HepG2 (cell line): Measurements from ENCODE around the gene POLA2. TPM values are rescaled to one million over a fixed set of nuclear protein-coding genes. Genes with fewer than 3 reads are reported as not detected.
"Not testable (repeated sequence)": the region's sequence is repeated elsewhere in the genome, so short reads cannot be mapped to it uniquely, and the experiment has no call there.

Experiments used
- ATAC-seq: fragments of 200-7000 bp; cut with Tn5 transposase; 3 replicates; pipeline ENCODE4 v1.9.1; 2020; ENCODE audit warnings: mild to moderate bottlenecking, moderate library complexity
- BruUV-seq: library from RNA; stranded (reverse); fragments of 400-500 nt; replicated peaks from 2 replicates; lab custom pipeline; 2021; lab: Mats Ljungman, UMichigan
- CTCF ChIA-PET: fragments of 300-600 bp; formaldehyde crosslinking; extraction: SDS; loops from one replicate; lab custom pipeline; 2021; ENCODE audit warnings: low total read pairs, inconsistent platforms, low intra/inter-chr PET ratio; lab: Yijun Ruan, JAX
- POLR2A ChIA-PET: fragments of 350-600 bp; sonication (Branson Sonifier 250); formaldehyde crosslinking; loops from one replicate; lab custom pipeline; 2020; ENCODE audit warnings: antibody characterized with exemption, inconsistent platforms; lab: Yijun Ruan, JAX
- DNase-seq: peaks from one replicate; pipeline ENCODE4 v3.0.0-alpha.2; 2015; ENCODE audit warnings: low spot score
- FAIRE-seq: peaks from 3 replicates; lab custom pipeline; 2011; peaks lifted over from hg19 to GRCh38; lab: Jason Lieb, UNC
- H2AFZ ChIP-seq: one replicate; pipeline ENCODE4 v1.6.1; 2011; ENCODE audit warnings: low read length, inconsistent platforms
- H3K27ac ChIP-seq: fragments of 300-600 bp; 3 replicates; pipeline ENCODE4 v1.8.0; 2011; ENCODE audit warnings: mixed run types, mild to moderate bottlenecking, mixed read lengths, low read length, inconsistent platforms; ENCODE audit not compliant: insufficient read depth; ENCODE audit errors: extremely low read length
- H3K27me3 ChIP-seq, 2 experiments: fragments of 200-600 bp in 1 of 2; 2 replicates in 1 of 2; 3 replicates in 1 of 2; pipeline versions ENCODE4 v1.6.0 to v1.8.0; 2011; ENCODE audit warnings: low read length in 2 of 2, mild to moderate bottlenecking in 2 of 2, moderate library complexity in 2 of 2, inconsistent platforms in 1 of 2; ENCODE audit not compliant: insufficient read depth in 2 of 2, control insufficient read depth in 1 of 2
- H3K36me3 ChIP-seq, 2 experiments: fragments of 200-600 bp in 1 of 2; replicated peaks in 1 of 2; 2 replicates in 1 of 2; 3 replicates in 1 of 2; pipeline versions ENCODE4 v1.5.1 to v1.8.0; 2011; ENCODE audit warnings: low read length in 2 of 2, inconsistent platforms in 1 of 2; ENCODE audit not compliant: insufficient read depth in 2 of 2, control insufficient read depth in 1 of 2
- H3K4me1 ChIP-seq: 2 replicates; pipeline ENCODE4 v1.5.1; 2012; ENCODE audit warnings: low read length, inconsistent platforms; ENCODE audit not compliant: insufficient read depth
- H3K4me2 ChIP-seq: 2 replicates; pipeline ENCODE4 v1.6.0; 2011; ENCODE audit warnings: low read depth, low read length, inconsistent platforms
- H3K4me3 ChIP-seq, 3 experiments: fragments of 200-600 bp in 1 of 3; sonication (generic), shearing (Covaris generic) in 1 of 3; replicated peaks in 1 of 3; 2 replicates each; pipeline ENCODE4 v1.5.1; 2011 to 2016; ENCODE audit warnings: low read length in 3 of 3, inconsistent platforms in 2 of 3, low read depth in 2 of 3, mild to moderate bottlenecking in 2 of 3, control low read depth in 1 of 3, mixed read lengths in 1 of 3; ENCODE audit not compliant: insufficient read depth in 1 of 3
- H3K79me2 ChIP-seq: one replicate; pipeline ENCODE4 v1.6.1; 2011; ENCODE audit warnings: low read length, inconsistent platforms; ENCODE audit not compliant: insufficient read depth
- H3K9ac ChIP-seq: 2 replicates; pipeline ENCODE4 v1.6.0; 2011; ENCODE audit warnings: mild to moderate bottlenecking, low read depth, low read length, inconsistent platforms; ENCODE audit not compliant: insufficient read depth
- H3K9me3 ChIP-seq: 2 replicates; pipeline ENCODE4 v1.5.1; 2012; ENCODE audit warnings: mild to moderate bottlenecking, low read length
- H4K20me1 ChIP-seq: 2 replicates; pipeline ENCODE4 v1.6.0; 2011; ENCODE audit warnings: inconsistent platforms, mild to moderate bottlenecking, low read length, moderate library complexity; ENCODE audit not compliant: insufficient read depth
- FOXO1 ChIP-seq: sonication (generic); formaldehyde crosslinking; IDR thresholded peaks from 2 replicates; pipeline ENCODE4 v1.4.0; 2020; ENCODE audit warnings: missing genetic modification reagents
- ZNF121 ChIP-seq: sonication (generic); formaldehyde crosslinking; IDR thresholded peaks from 2 replicates; pipeline ENCODE4 v1.5.0; 2020; ENCODE audit warnings: mild to moderate bottlenecking, missing genetic modification reagents
- WGBS: methylation state at CpG from one replicate; pipeline ENCODE4 v1.1.6; 2017; ENCODE audit warnings: low lambda C conversion rate; 5-methylcytosine and 5-hydroxymethylcytosine counted together
- in situ Hi-C: cut with HindIII; loops from 2 replicates; pipeline ENCODE4 v1.10.0; 2017; ENCODE audit warnings: low pct_unique_long_range_greater_than_20kb; ENCODE audit not compliant: extremely low pct_ligation_motif_present
- intact Hi-C: fragments of 100-400 bp; cut with micrococcal nuclease; formaldehyde crosslinking; loops from one replicate; pipeline ENCODE4 v1.10.0; 2022; ENCODE audit not compliant: unreplicated experiment
- polyA plus RNA-seq, 8 experiments: library from polyadenylated mRNA; depleted of rRNA in 3 of 8; stranded (reverse) in 7 of 8; unstranded in 1 of 8; fragments of >200 nt; fragmentation: Illumina TruSeq in 4 of 8; extraction: Trizol in 4 of 8; gene quantifications; 2 replicates each; pipeline versions ENCODE4 v1.2.1 to v1.2.3, GENCODE V29; 2011 to 2016; ENCODE audit warnings: low read depth in 4 of 8, missing spikeins in 1 of 8, mixed read lengths in 1 of 8; ENCODE audit not compliant: insufficient read depth in 1 of 8
- total RNA-seq, 5 experiments: library from RNA; depleted of rRNA; stranded (reverse); fragments of >200 nt; fragmentation: Illumina TruSeq; extraction: Trizol; gene quantifications; 2 replicates each; pipeline ENCODE4 v1.2.3, GENCODE V29; 2016; ENCODE audit warnings: low read depth in 1 of 5

POLA2 gene
- total and polyA plus RNA-seq, 2 of the 13 experiments (the other 11 are each of a cell fraction or from before 2014, with no cell fraction given): 9.7 to 15.6 TPM

DNA sequence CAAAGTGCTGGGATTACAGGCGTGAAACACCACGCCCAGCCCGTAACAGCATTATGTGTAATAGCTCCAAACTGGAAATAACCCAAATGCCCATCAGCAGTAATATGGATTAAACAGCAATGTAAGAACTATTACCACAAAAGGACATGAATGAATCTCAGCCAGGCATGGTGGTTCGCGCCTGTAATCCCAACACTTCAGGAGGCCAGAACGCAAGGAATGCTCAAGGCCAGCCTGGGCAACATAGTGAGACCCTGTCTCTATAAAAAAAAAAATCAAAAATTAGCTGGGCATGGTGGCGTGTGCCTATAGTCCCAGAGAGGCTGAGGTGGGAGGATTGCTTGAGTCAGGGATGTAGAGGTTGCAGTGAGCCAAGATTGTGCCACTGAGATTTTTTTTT is 68.8 kb downstream of the POLA2 start:
- no peaks in the 10 kb centered on the region; a peak in 1 of 5 replicates for H3K27me3 ChIP-seq
- ChIA-PET POLR2A (interaction anchor here (0.6 to 7.3 kb wide), 8 partner anchors 10 to 170 kb away, joined by 3 to 87 read pairs (median 4); partner anchors contain the start of genes CDC42EP2 and POLA2), CTCF (interaction anchor here (1.0 to 2.6 kb wide), 3 partner anchors 14 to 56 kb away, joined by 3 to 53 read pairs (median 10); partner anchors contain the start of gene CDC42EP2)
- peak overlapping the region; percentile 74; the same call in 1 of the 2 replicates for H3K4me2 ChIP-seq
- ATAC-seq (no peak), DNase-seq (no peak), FAIRE-seq (no peak)
- H4K20me1 ChIP-seq: no peaks in the 10 kb centered on the region
- H3K4me1 ChIP-seq: peaks cover 25% of the 10 kb centered on the region
- 0 out of 6 replicates have a peak overlapping the region, but pooled peaks of 1 of the 3 experiments have one; percentile 41 for H3K4me3 ChIP-seq
- in situ Hi-C loops: no loop called here
- no peaks in the 10 kb centered on the region for H3K36me3 ChIP-seq
- H3K27ac ChIP-seq: no peak overlapping the region
- WGBS: 61% methylated on average over 7 of the region's 7 CpGs
- no peak overlapping the region for H2AFZ ChIP-seq
- H3K9me3 ChIP-seq: no peaks in the 10 kb centered on the region
- no TSS peak for BruUV-seq
- no peak overlapping the region for H3K9ac ChIP-seq
- TF ChIP-seq ZNF121 (peak; percentile 42), FOXO1 (no peak)
- TF ChIP-seq, all 625 proteins: peak for 1
- peaks cover 19% of the 10 kb centered on the region for H3K79me2 ChIP-seq
- intact Hi-C loops: loop anchor here (1.0 kb wide), 2 partner anchors 15 to 55 kb away; no protein-coding TSS in a partner anchor

DNA sequence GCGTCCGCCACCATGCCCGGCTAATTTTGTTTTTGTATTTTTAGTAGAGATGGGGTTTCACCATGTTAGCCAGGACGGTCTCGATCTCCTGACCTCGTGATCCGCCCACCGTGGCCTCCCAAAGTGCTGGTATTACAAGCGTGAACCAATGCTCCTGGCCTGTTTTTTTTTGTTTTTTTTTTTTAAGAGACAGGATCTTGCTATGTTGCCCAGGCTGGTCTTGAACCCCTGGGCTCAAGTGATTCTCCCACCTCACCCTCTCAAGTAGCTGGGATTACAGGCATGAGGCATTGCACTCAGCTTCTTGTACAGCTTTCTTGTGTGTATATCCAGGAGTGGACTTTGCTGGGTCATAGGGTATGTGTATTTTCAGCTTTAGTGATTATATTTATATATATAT is 70.8 kb downstream of the POLA2 start:
- H3K36me3 ChIP-seq, H3K4me3 ChIP-seq, BruUV-seq, ATAC-seq, FAIRE-seq, H4K20me1 ChIP-seq, H3K27me3 ChIP-seq, H3K4me2 ChIP-seq, in situ Hi-C loops, H3K9ac ChIP-seq, H3K27ac ChIP-seq, H2AFZ ChIP-seq, H3K9me3 ChIP-seq, DNase-seq, intact Hi-C loops: not testable (repeated sequence)
- 0 out of 2 replicates have a peak, but pooled peaks have one; percentile 13 for TF ChIP-seq ZNF121
- Histone ChIP-seq H3K4me1 (peaks cover 29% of the 10 kb centered on the region), H3K79me2 (peaks cover 28% of the 10 kb centered on the region)
- CTCF ChIA-PET: interaction anchor here (1.6 kb wide), 1 partner anchor 58 kb away, joined by 4 read pairs; no protein-coding TSS in a partner anchor
- POLR2A ChIA-PET: interaction anchor here (1.0 to 7.3 kb wide), 19 partner anchors 10 to 222 kb away, joined by 3 to 87 read pairs (median 5); partner anchors contain the start of genes CDC42EP2, MALAT1, POLA2 and TM7SF2
- WGBS: 80% methylated on average over 9 of the region's 9 CpGs
